Pancreas (tissue), 10 donors: ENCODE data around the gene WASF1. TPM values are rescaled to one million over a fixed set of nuclear protein-coding genes. Genes with fewer than 3 reads are reported as not detected.
"Not testable (repeated sequence)": the region's sequence is repeated elsewhere in the genome, so short reads cannot be mapped to it uniquely, and the experiment has no call there.

Experiments used
- ATAC-seq, 4 donors: fragments of 200-7000 bp; cut with Tn5 transposase; one replicate each; pipeline versions ENCODE4 v1.8.0 to v1.9.1; 2020; ENCODE audit warnings: mild to moderate bottlenecking in 4 of 4, moderate library complexity in 4 of 4
- DNase-seq, 6 donors: peaks; one replicate each; pipeline ENCODE4 v3.0.0-alpha.2; 2020
- FAIRE-seq: peaks from 2 replicates; lab custom pipeline; 2012; peaks lifted over from hg19 to GRCh38; lab: Jason Lieb, UNC
- H3K27ac ChIP-seq, 4 donors: fragments of 200-600 bp; sonication (generic); 1 replicate in 3 of 4; 2 replicates in 1 of 4; pipeline versions ENCODE4 v1.5.0 to v1.8.0; 2020
- H3K27me3 ChIP-seq, 4 donors: fragments of 200-600 bp; one replicate each; pipeline ENCODE4 v1.8.0; 2021
- H3K36me3 ChIP-seq, 3 donors: fragments of 200-600 bp; sonication (generic) in 1 of 3; one replicate each; pipeline versions ENCODE4 v1.5.0 to v1.8.0; 2020 to 2021
- H3K4me1 ChIP-seq, 3 donors: fragments of 200-600 bp; one replicate each; pipeline ENCODE4 v1.8.0; 2021
- H3K4me3 ChIP-seq, 4 donors: fragments of 200-600 bp; sonication (generic) in 2 of 4; one replicate each; pipeline versions ENCODE4 v1.5.0 to v1.8.0; 2020 to 2021
- H3K9me3 ChIP-seq, 4 donors: fragments of 200-600 bp; one replicate each; pipeline ENCODE4 v1.8.0; 2021
- CTCF ChIP-seq, 4 donors: fragments of 200-600 bp; sonication (generic) in 3 of 4; IDR thresholded peaks; one replicate each; pipeline versions ENCODE4 v1.5.0 to v1.8.0; 2021; ENCODE audit warnings: antibody characterized with exemption in 4 of 4
- WGBS, 2 donors: extraction: QIAGEN DNeasy Blood & Tissue Kit; methylation state at CpG; one replicate each; pipeline ENCODE4 v1.1.7; 2013; 5-methylcytosine and 5-hydroxymethylcytosine counted together
- intact Hi-C, 3 donors: fragments of 100-400 bp; cut with DNase I; formaldehyde crosslinking; loops; one replicate each; pipeline versions ENCODE4 v1.11.1 to v1.14.2; 2022
- polyA plus RNA-seq, 2 donors: library from polyadenylated mRNA; stranded (reverse); fragments of 200-250 nt; gene quantifications; one replicate each; pipeline ENCODE4 v1.2.3, GENCODE V29; 2013
- total RNA-seq, 6 donors: library from RNA; stranded (reverse); fragmentation: NEBNext Ultra II Directional in 4 of 6; extraction: Animal tissue kit (Norgen Biotek cat#: 25700) in 4 of 6; gene quantifications; one replicate each; pipeline versions ENCODE4 v1.2.1 to v1.2.4, GENCODE V29; 2021 to 2023
- donor health status: healthy with polysubstance abuse.
- donor health status: DM: no; HTN: no; CAD: no; lungs with moderate emphysema.
- donor health status: DM: no; HTN: no; CAD: no.
- donor health status: control.
- donor health status: control.
- donor health status: Bipolar disorder and iron deficiency.
- donor health status: DM: yes; HTN: yes; CAD: no.
- donor health status: DM: no; HTN: no; CAD: no.
- donor health status: DM: no; HTN: no; CAD: no.
- donor health status: DM: yes; HTN: yes; CAD: no.

The WASF1 gene
- total and polyA plus RNA-seq, 8 donors = 1.2 to 5.7 (median 3.2) TPM

- no peaks in the 10 kb centered on the region for H3K27me3 ChIP-seq
- no peak for TF ChIP-seq CTCF (IDR thresholded peaks at IDR 0.05)
- FAIRE-seq (no peak), DNase-seq (no peak), ATAC-seq (no peak)
- no peaks in the 10 kb centered on the region for H3K9me3 ChIP-seq
- 94 to 98% methylated on average over 2 of the region's 2 CpGs for WGBS, 2 donors
- no peak overlapping the region for H3K27ac ChIP-seq
- no peaks in the 10 kb centered on the region for H3K36me3 ChIP-seq
- H3K4me1 ChIP-seq = no peaks in the 10 kb centered on the region
- no peak overlapping the region for H3K4me3 ChIP-seq
- intact Hi-C loops = no loop called here
Measured at GRCh38 chr6:110085285-110085684, 94.2 kb downstream of the WASF1 start.

GRCh38 chr6:110083875-110084585 is 95.4 kb downstream of the WASF1 start:
- Histone ChIP-seq H3K4me3 (no peak overlapping the region), H3K9me3 (no peaks in the 10 kb centered on the region), H3K27me3 (no peaks in the 10 kb centered on the region), H3K4me1 (no peaks in the 10 kb centered on the region), H3K36me3 (no peaks in the 10 kb centered on the region), H3K27ac (no peak overlapping the region)
- intact Hi-C loops = no loop called here
- WGBS, 2 donors = 73 to 100% methylated on average over 1 of the region's 1 CpG
- ATAC-seq (no peak), DNase-seq (no peak), FAIRE-seq (no peak)
- no peak for TF ChIP-seq CTCF (IDR thresholded peaks at IDR 0.05)

- 81 to 94% methylated on average over 1 of the region's 1 CpG for WGBS, 2 donors
- intact Hi-C loops = no loop called here
- TF ChIP-seq CTCF (IDR thresholded peaks at IDR 0.05) = no peak
Measured at GRCh38 chr6:110075406-110075805, 104.1 kb downstream of the WASF1 start.

GRCh38 chr6:110073474-110073873 is 106.0 kb downstream of the WASF1 start:
- H3K4me3 ChIP-seq, DNase-seq, H3K27me3 ChIP-seq, H3K36me3 ChIP-seq, H3K9me3 ChIP-seq, H3K27ac ChIP-seq, intact Hi-C loops, H3K4me1 ChIP-seq, FAIRE-seq, ATAC-seq: not testable (repeated sequence)

More at GRCh38 chr6:110075406-110075805, 104.1 kb downstream of the WASF1 start:
- no peak for DNase-seq
- ATAC-seq = no peak
- Histone ChIP-seq H3K4me1 (no peaks in the 10 kb centered on the region), H3K9me3 (no peaks in the 10 kb centered on the region), H3K27me3 (no peaks in the 10 kb centered on the region), H3K27ac (no peak overlapping the region), H3K4me3 (no peak overlapping the region), H3K36me3 (no peaks in the 10 kb centered on the region)
- no peak for FAIRE-seq

GRCh38 chr6:110068592-110068967 is 110.9 kb downstream of the WASF1 start:
- WGBS, 2 donors = 80 to 81% methylated on average over 8 of the region's 8 CpGs
- no peaks in the 10 kb centered on the region for H3K9me3 ChIP-seq
- intact Hi-C loops = loop anchor here in 1 of 3 donors (10.0 kb wide), 1 partner anchor 326 kb away; no protein-coding TSS in a partner anchor
- H3K27me3 ChIP-seq = no peaks in the 10 kb centered on the region
- no peak for ATAC-seq
- H3K4me1 ChIP-seq = no peaks in the 10 kb centered on the region
- no peak overlapping the region for H3K4me3 ChIP-seq
- FAIRE-seq = no peak
- TF ChIP-seq CTCF (IDR thresholded peaks at IDR 0.05) = no peak
- H3K36me3 ChIP-seq = no peaks in the 10 kb centered on the region
- no peak for DNase-seq
- H3K27ac ChIP-seq = no peak overlapping the region
